Thoracic aorta (tissue), 2 donors: Measurements from ENCODE around the gene ROR1. TPM values are rescaled to one million over a fixed set of nuclear protein-coding genes. Genes with fewer than 3 reads are reported as not detected.

Experiments used
- ATAC-seq: fragments of 150-250 bp; one replicate; pipeline ENCODE4 v1.8.0; 2017; ENCODE audit warnings: low read depth; ENCODE audit not compliant: insufficient number of reproducible peaks, low FRiP score
- DNase-seq: peaks from one replicate; pipeline ENCODE4 v3.0.0-alpha.2; 2020; ENCODE audit warnings: low spot score
- H3K27ac ChIP-seq, 2 donors: fragments of 200-600 bp; sonication (generic); 1 replicate in 1 of 2; 2 replicates in 1 of 2; pipeline ENCODE4 v1.5.1; 2016; ENCODE audit warnings: mild to moderate bottlenecking in 2 of 2, moderate library complexity in 2 of 2
- H3K27me3 ChIP-seq: fragments of 200-600 bp; sonication (generic); replicated peaks from 2 replicates; pipeline ENCODE4 v1.6.0; 2016; ENCODE audit warnings: mild to moderate bottlenecking; ENCODE audit not compliant: insufficient read depth
- H3K36me3 ChIP-seq: fragments of 200-600 bp; sonication (generic); one replicate; pipeline ENCODE4 v1.5.1; 2016
- H3K4me1 ChIP-seq, 2 donors: fragments of 200-600 bp; sonication (generic); 1 replicate in 1 of 2; 2 replicates in 1 of 2; pipeline versions ENCODE4 v1.5.1 to v1.6.0; 2016; ENCODE audit warnings: low read depth in 2 of 2, mild to moderate bottlenecking in 1 of 2; ENCODE audit not compliant: control insufficient read depth in 1 of 2
- H3K4me3 ChIP-seq: fragments of 200-600 bp; sonication (generic); 2 replicates; pipeline ENCODE4 v1.5.1; 2016; ENCODE audit warnings: mild to moderate bottlenecking
- H3K9me3 ChIP-seq: fragments of 200-600 bp; sonication (generic); 2 replicates; pipeline ENCODE4 v1.5.1; 2016
- total RNA-seq, 2 donors: library from RNA; depleted of rRNA; stranded (reverse); fragments of >200 nt; gene quantifications; one replicate each; pipeline versions ENCODE4 v1.1.0 to v1.2.3, GENCODE V29; 2016
- TF ChIP-seq, protein P1 (sequence below): fragments of 200-600 bp; sonication (generic); IDR thresholded peaks from one replicate; pipeline ENCODE4 v1.5.1; 2019; ENCODE audit warnings: antibody characterized with exemption

Gene ROR1
- total RNA-seq, 2 donors from 2014 or later, result 41.2 to 51.8 TPM

DNA sequence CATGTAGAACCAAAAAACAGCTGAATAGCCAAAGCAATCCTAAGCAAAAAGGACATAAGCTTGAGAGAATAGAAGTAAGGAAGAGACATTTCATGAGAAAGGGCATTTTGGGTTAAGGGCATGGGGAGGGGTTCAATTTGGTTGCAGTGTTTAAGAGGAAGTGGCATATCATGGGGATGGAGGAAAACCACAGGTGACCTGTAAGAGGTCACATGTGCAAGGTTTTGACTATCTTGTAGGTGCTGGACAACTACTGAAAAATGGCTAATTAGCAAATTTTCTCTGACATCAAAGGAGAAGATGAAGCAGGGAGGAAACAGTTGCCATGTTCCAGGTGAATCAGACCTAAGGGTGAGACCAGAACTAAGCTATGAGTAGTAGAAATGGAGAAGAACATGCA, 31.3 kb upstream of the ROR1 start:
- DNase-seq (no peak), ATAC-seq (no peak)
- TF ChIP-seq, protein P1, sequence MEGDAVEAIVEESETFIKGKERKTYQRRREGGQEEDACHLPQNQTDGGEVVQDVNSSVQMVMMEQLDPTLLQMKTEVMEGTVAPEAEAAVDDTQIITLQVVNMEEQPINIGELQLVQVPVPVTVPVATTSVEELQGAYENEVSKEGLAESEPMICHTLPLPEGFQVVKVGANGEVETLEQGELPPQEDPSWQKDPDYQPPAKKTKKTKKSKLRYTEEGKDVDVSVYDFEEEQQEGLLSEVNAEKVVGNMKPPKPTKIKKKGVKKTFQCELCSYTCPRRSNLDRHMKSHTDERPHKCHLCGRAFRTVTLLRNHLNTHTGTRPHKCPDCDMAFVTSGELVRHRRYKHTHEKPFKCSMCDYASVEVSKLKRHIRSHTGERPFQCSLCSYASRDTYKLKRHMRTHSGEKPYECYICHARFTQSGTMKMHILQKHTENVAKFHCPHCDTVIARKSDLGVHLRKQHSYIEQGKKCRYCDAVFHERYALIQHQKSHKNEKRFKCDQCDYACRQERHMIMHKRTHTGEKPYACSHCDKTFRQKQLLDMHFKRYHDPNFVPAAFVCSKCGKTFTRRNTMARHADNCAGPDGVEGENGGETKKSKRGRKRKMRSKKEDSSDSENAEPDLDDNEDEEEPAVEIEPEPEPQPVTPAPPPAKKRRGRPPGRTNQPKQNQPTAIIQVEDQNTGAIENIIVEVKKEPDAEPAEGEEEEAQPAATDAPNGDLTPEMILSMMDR, result no peak
- Histone ChIP-seq H3K4me1 (peaks cover 0 to 6% of the 10 kb centered on the region in 2 donors), H3K27ac (no peak overlapping the region), H3K27me3 (no peaks in the 10 kb centered on the region), H3K9me3 (no peaks in the 10 kb centered on the region), H3K36me3 (no peaks in the 10 kb centered on the region), H3K4me3 (no peak overlapping the region)

DNA sequence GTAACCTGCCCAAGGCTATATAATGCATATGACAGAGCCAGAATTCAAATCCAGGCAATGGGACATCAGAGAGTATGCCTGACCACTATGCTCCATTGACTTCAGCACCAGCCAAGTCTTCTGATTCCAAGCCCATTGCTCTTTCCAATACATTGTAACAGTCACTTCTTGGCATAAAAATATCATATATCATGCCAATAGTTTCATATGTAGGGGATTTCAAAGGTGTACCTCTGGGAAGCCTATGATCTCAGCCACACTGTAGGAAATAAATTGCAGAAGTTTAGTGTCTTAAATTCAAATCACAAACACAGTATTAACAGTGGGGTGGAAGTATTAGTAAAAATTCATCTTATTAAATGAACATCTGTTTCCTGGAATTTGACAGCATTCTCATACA, 30.0 kb upstream of the ROR1 start:
- H3K4me1 ChIP-seq, result peaks cover 0 to 12% of the 10 kb centered on the region in 2 donors
- TF ChIP-seq, protein P1, result no peak
- DNase-seq (no peak), ATAC-seq (no peak)
- H3K27me3 ChIP-seq, result no peaks in the 10 kb centered on the region
- no peak overlapping the region for H3K27ac ChIP-seq
- no peak overlapping the region for H3K4me3 ChIP-seq
- H3K9me3 ChIP-seq, result no peaks in the 10 kb centered on the region
- no peaks in the 10 kb centered on the region for H3K36me3 ChIP-seq

DNA sequence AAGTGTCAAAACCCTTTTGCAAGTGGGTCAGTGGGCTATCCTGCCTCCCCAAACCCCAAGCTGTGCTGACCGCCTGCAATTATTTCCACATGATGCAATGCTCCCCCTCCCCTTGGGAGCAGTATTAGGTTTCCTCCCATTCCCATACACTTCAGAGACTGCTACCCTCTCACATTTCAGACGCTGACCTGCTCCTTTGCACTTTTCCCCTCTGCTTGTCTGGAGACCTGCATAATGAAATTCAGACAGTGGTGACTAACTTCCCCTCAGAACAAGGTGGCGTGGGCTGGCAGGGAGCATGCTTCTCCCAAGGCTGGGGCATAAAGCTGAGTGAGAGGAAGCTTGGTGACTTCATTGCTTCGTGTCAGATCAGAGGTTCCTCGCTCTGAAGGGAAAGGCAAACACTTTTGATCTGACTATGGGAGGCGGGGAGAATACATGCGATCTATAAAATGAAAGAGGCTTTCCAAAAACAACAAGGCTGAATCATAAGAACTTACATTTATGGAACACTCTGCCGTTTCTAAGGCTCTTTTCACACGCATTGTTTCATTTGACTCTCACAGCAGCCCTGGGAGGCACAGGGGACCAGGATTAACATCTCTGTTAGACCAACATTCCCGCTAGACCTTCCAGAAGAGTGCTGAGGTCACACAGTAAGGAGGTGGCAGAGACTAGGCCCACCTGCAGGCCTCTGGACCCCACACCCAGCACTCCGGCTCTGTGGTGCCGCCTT, 27.5 kb upstream of the ROR1 start:
- peaks cover 3 to 16% of the 10 kb centered on the region in 2 donors for H3K4me1 ChIP-seq
- TF ChIP-seq, protein P1, result no peak
- ATAC-seq (peak; percentile 48), DNase-seq (no peak)
- no peaks in the 10 kb centered on the region for H3K36me3 ChIP-seq
- no peaks in the 10 kb centered on the region for H3K27me3 ChIP-seq
- no peaks in the 10 kb centered on the region for H3K9me3 ChIP-seq
- H3K4me3 ChIP-seq, result no peak overlapping the region
- peak overlapping the region in 1 of 2 donors; percentile 35 for H3K27ac ChIP-seq

DNA sequence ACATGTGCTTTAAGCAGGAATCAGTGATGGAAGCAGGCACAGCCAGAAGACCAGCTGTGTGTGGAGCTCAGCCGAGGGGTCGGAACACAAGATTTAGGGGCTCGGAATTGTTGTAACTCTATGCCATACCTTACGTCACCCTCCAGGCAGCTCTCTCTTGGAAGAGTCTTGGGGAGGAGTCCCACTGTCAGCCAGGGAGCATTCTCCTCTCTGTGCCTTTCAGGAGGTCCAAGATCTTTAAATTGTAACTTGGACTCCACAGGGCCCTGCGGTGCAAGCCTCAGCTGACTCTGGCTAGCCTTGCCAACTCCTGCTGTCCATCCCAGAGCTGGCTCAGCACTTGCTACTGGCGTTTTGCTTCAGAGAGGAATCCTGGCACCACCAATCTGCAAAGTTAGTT, 26.4 kb upstream of the ROR1 start:
- Histone ChIP-seq H3K27ac (no peak overlapping the region), H3K36me3 (no peaks in the 10 kb centered on the region), H3K27me3 (no peaks in the 10 kb centered on the region), H3K9me3 (no peaks in the 10 kb centered on the region), H3K4me3 (no peak overlapping the region), H3K4me1 (peaks cover 3 to 17% of the 10 kb centered on the region in 2 donors)
- no peak for DNase-seq
- TF ChIP-seq, protein P1, result no peak
- ATAC-seq, result no peak

DNA sequence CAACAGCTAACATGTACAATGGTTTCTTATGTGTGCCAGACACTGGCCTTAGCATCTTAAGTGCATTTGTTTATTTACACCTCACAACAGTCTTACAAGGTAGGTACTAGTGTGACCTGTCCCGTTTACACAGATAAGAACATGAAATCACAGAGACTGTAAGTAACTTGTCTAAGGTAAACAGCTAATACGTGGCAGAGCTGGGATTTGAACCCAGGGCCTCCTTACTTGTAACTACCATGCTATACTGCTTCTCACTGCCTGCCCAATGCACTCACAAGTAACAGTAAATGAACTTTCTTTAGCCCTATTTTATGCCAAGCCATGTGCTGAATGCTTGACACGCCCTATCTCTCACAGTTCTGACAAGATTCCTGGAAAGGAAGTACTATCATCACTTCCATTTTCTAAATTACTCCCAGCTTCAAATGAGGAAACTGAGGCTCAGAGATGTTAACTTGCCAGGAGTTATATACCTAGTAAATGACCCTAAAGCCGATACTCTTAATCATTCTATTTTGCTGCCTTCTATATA, 25.7 kb upstream of the ROR1 start:
- TF ChIP-seq, protein P1, result no peak
- Histone ChIP-seq H3K27ac (no peak overlapping the region), H3K36me3 (no peaks in the 10 kb centered on the region), H3K27me3 (no peaks in the 10 kb centered on the region), H3K4me3 (no peak overlapping the region), H3K9me3 (no peaks in the 10 kb centered on the region), H3K4me1 (peaks cover 3 to 17% of the 10 kb centered on the region in 2 donors)
- ATAC-seq (no peak), DNase-seq (no peak)
